Epithelial cell of esophagus (primary cell): ENCODE results near the gene GPR162.
"Not testable (repeated sequence)": the region's sequence is repeated elsewhere in the genome, so short reads cannot be mapped to it uniquely, and the experiment has no call there.

ENCODE experiments used
- DNase-seq: peaks from one replicate; pipeline ENCODE4 v3.0.0; 2010; ENCODE audit warnings: low read depth
- H3K4me3 ChIP-seq: 2 replicates; pipeline ENCODE4 v1.5.1; 2011; ENCODE audit warnings: mild to moderate bottlenecking, low read length, control low read depth
- CTCF ChIP-seq: IDR thresholded peaks from 2 replicates; pipeline ENCODE4 v1.5.1; 2011; ENCODE audit warnings: low read depth, mild to moderate bottlenecking, low read length, control low read depth, inconsistent platforms; ENCODE audit not compliant: insufficient read depth; ENCODE audit errors: missing control alignments

The GPR162 gene

GRCh38 chr12:6871052-6871957, 49.7 kb downstream of the GPR162 start:
- no peak for TF ChIP-seq CTCF
- DNase-seq: peak; percentile 87
- H3K4me3 ChIP-seq: peak overlapping the region; percentile 83

- DNase-seq: peak; percentile 76
Observed at GRCh38 chr12:6872073-6873048, 50.7 kb downstream of the GPR162 start.

GRCh38 chr12:6873094-6874014, 51.7 kb downstream of the GPR162 start, which contains the start of gene SPSB2:
TSS of gene SPSB2 (minus strand) at chr12:6873303. CDS start at chr12:6872901, 402 bp downstream.
- TF ChIP-seq CTCF: no peak
- peak within 1 kb of the TSS; percentile 83 for H3K4me3 ChIP-seq
- peak; percentile 95 for DNase-seq

More at GRCh38 chr12:6872073-6873048, 50.7 kb downstream of the GPR162 start:
- peak; percentile 89 for TF ChIP-seq CTCF
- H3K4me3 ChIP-seq: peak overlapping the region; percentile 83

- not testable (repeated sequence) for DNase-seq
Observed at GRCh38 chr12:6874015-6874368, 52.4 kb downstream of the GPR162 start.

More at GRCh38 chr12:6874015-6874368, 52.4 kb downstream of the GPR162 start:
- peak overlapping the region; percentile 83 for H3K4me3 ChIP-seq
